HG03097 (cell line): ENCODE data around the gene HES5.
"Not testable (repeated sequence)": the region's sequence is repeated elsewhere in the genome, so short reads cannot be mapped to it uniquely, and the experiment has no call there.

Experiments
- ATAC-seq: cut with Tn5 transposase; IDR thresholded peaks from one replicate; pipeline ENCODE4 v1.9.1; 2021; ENCODE audit not compliant: unreplicated experiment, low FRiP score

The HES5 gene

GRCh38 chr1:2561446-2561845, 31.4 kb upstream of the HES5 start:
- ATAC-seq, result no peak

DNA sequence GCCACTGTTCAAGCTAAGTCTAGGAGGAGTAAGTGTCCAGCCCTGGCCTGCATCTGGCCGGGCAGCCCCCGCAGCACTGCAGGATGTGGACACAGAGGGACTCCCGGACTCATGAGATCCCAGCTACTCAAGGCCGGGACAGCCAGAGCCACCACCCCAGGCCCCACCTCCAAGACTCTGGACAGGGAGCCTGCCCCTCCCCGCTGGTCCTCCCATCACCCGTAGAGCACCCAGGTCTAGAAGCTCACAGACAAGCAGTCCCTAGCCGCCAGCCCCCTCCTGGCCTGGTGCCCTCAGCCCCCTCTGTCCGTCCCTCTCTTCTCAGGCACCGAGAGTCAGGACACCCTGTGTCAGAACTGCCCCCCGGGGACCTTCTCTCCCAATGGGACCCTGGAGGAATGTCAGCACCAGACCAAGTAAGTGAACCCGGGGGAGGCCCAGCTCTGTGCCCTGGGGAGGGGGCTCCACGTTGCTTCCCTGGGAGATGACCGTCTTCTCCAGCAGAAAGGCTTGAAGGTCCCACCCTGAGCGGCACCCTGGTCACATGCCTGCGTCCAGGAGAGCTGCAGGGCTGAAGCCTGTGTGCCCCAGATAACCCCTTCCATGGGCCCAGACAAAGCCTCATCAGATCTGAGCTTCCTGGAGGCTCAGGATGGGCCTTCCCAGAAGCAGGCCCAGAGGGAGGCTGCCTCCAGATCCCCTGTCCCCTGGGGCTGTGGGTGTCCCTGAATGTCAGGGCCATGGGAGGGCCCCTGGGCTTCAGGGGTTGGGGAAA, 30.4 kb upstream of the HES5 start:
- no peak for ATAC-seq

DNA sequence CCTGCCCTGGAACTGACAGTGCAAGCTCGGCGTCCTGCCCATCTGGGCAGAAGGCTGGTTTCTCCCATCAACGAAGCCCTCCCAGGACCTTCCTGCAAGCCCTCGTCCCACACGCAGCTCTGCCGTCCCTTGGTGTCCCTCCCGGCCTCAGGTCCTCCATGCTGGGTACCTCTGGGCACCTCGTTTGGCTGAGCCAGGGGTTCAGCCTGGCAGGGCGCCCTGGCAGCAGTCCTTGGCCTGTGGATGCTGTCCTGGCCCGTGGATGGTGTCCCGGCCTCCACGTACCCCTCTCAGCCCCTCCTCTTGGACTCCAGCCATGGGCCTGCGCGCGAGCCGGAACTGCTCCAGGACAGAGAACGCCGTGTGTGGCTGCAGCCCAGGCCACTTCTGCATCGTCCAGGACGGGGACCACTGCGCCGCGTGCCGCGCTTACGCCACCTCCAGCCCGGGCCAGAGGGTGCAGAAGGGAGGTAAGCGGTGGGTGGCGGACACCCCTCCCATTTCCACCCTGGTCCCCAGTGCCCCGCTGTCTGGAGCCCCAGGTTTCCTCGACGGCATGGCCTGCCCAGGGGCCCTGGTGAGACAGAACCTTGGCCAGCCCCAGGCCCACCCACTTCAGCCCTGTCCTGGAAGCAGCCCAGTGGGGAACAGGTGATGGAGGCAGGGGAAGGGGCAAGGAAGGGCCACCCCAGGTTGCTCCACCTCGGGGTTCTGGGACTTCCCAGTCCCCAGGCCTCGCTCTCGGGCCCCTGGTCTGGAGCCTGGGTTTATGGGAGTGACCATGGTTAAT, 29.6 kb upstream of the HES5 start:
- ATAC-seq, result no peak

GRCh38 chr1:2558861-2559260, 28.8 kb upstream of the HES5 start:
- no peak for ATAC-seq

DNA sequence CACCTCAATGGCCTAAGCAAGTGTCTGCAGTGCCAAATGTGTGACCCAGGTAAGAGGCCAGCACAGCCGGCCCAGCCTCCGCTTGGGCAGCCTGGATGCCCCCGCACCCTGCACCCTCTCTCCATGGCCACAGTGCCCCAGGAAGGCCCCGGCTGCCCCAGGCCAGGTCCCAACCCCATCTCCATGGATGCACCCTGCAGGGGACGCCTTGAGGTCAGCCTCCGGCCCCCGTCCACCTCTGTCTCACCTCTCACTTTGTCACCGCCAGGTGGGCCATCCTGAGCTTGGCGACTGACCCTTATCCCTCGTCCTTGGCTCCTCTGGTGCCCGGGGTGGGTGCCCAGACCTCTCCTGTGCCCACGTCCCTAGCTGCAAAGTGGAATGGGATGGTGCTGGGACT, 28.4 kb upstream of the HES5 start:
- ATAC-seq, result no peak

GRCh38 chr1:2557482-2558400, 27.7 kb upstream of the HES5 start:
- ATAC-seq, result no peak

- ATAC-seq, result no peak
These were observed 26.8 kb upstream of the HES5 start for GRCh38 chr1:2556678-2557481.

DNA sequence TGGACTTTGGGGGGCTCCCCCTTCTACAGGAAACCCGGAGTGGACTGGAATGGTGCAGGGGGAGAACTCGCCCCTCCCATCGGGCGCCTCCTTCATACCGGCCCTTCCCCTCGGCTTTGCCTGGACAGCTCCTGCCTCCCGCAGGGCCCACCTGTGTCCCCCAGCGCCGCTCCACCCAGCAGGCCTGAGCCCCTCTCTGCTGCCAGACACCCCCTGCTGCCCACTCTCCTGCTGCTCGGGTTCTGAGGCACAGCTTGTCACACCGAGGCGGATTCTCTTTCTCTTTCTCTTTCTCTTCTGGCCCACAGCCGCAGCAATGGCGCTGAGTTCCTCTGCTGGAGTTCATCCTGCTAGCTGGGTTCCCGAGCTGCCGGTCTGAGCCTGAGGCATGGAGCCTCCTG, 26.2 kb upstream of the HES5 start, which contains the start of gene TNFRSF14:
Gene TNFRSF14, plus strand, starts transcription at position 95 of the 401 bp plus-strand sequence. Its CDS starts 294 bp downstream, at position 389.
- peak; percentile 33 for ATAC-seq

DNA sequence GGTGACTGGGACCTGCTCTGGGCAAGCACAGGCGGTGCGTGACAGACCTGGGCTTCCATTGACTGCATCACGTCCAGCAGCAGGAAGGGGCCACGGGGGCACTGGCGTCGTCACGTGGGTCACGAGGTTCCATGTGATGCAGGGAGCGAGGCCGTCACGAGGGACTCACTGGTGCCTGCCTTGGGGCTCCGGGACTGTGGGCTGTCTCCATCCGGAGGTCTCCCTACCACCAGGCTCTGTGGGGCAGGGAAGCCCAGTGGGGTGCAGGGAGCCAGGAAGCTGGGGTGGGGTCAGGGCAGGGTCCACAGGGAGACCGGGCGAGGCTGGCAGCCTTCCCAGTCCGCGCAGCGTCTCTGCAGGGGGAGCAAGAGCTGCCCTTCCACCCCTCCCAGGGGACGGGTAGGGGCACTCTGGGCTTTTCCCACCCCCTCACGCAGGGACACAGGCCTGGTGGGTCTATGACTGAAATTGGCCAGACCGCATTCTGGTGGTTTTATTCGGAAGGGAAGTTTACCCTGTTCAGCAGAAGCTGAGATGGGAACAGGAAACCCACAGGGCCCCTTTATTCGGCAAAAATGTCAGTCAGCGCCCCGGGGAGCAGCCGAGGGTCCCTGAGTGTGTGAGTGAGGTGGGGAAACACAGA, 25.7 kb upstream of the HES5 start:
- ATAC-seq, result peak; percentile 30

GRCh38 chr1:2554621-2555387, 24.7 kb upstream of the HES5 start:
- ATAC-seq, result no peak

- ATAC-seq, result no peak
These were observed 24.0 kb upstream of the HES5 start for GRCh38 chr1:2553871-2554620.

DNA sequence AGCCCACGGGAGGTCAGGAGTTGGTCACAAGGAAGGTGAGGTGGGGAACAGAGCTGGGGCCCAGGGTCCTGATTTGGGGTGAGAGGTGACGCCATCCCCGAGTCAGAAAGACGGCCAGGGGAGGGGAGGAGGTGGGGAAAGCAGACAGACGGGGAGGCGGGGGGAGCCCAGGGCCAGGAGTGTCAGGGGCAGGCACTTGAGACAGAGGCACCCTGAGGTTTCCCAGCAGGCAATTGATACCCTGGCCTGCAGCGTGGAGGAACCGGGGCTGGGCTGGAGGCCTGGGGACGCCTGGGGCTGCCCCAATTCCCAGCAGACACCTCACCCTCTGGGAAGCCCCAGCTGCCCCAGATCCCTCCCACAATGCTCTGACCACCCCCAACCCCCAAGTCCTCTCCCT, 23.0 kb upstream of the HES5 start:
- ATAC-seq, result not testable (repeated sequence)

GRCh38 chr1:2552189-2552588, 22.1 kb upstream of the HES5 start:
- ATAC-seq, result no peak

DNA sequence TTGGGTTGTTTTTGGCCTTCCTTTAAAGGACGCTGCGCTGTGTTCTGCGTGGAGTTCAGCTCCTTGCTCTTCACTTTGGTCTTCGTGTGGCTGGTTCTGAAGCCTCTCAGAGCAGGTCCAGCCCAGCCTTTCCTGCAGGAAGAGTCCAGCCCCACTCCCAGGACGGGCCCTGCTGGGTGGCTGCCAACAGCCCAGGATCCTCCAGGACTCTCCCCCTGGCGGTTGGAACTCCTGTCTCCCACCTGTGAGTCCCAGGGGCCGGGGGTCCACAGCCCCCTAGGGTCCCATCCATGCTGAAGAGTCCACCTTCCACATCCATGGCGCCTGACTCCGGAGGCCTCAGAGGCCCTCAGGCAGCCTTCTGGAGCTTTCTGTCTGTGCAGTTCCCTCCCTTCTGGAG, 21.5 kb upstream of the HES5 start:
- not testable (repeated sequence) for ATAC-seq

GRCh38 chr1:2550309-2550861, 20.3 kb upstream of the HES5 start:
- ATAC-seq, result not testable (repeated sequence)

GRCh38 chr1:2549367-2550029, 19.4 kb upstream of the HES5 start:
- not testable (repeated sequence) for ATAC-seq

GRCh38 chr1:2548068-2548589, 18.1 kb upstream of the HES5 start:
- ATAC-seq, result no peak
